IMR-90 (cell line): Measurements from ENCODE around the gene VWA8. TPM values are rescaled to one million over a fixed set of nuclear protein-coding genes. Genes with fewer than 3 reads are reported as not detected.

Experiments used
- ATAC-seq: fragments of 200-7000 bp; cut with Tn5 transposase; 2 replicates; pipeline ENCODE4 v1.9.1; 2020; ENCODE audit warnings: low read depth, mild to moderate bottlenecking, moderate library complexity
- BruUV-seq: library from RNA; stranded (reverse); fragments of 400-500 nt; replicated peaks from 2 replicates; lab custom pipeline; 2021; lab: Mats Ljungman, UMichigan
- CTCF ChIA-PET: fragments of 300-600 bp; formaldehyde crosslinking; extraction: SDS; loops from one replicate; lab custom pipeline; 2021; ENCODE audit warnings: antibody characterized with exemption; lab: Yijun Ruan, JAX
- POLR2A ChIA-PET: fragments of 300-600 bp; sonication (Branson Sonifier 250); formaldehyde crosslinking; loops from one replicate; lab custom pipeline; 2022; ENCODE audit warnings: antibody characterized with exemption; ENCODE audit not compliant: unreplicated experiment; lab: Charles Lee
- DNase-seq: peaks from one replicate; pipeline ENCODE4 v3.0.0; 2013
- H2AFZ ChIP-seq: replicated peaks from 2 replicates; pipeline ENCODE3; 2013; ENCODE audit warnings: low read length, mild to moderate bottlenecking; ENCODE audit not compliant: poor library complexity
- H2AK5ac ChIP-seq: 2 replicates; pipeline ENCODE4 v1.6.1; 2013; ENCODE audit warnings: low read depth, low read length, inconsistent platforms
- H2AK9ac ChIP-seq: replicated peaks from 2 replicates; pipeline ENCODE3; 2013; ENCODE audit warnings: mild to moderate bottlenecking, low read depth, low read length, moderate library complexity; ENCODE audit not compliant: poor library complexity
- H2BK120ac ChIP-seq: 2 replicates; pipeline ENCODE4 v1.6.1; 2013; ENCODE audit warnings: low read depth, low read length, inconsistent platforms
- H2BK15ac ChIP-seq: 3 replicates; pipeline ENCODE4 v1.6.1; 2013; ENCODE audit warnings: low read depth, low read length, inconsistent platforms
- H2BK20ac ChIP-seq: 2 replicates; pipeline ENCODE4 v1.6.1; 2013; ENCODE audit warnings: low read depth, mild to moderate bottlenecking, inconsistent platforms, low read length, moderate library complexity
- H2BK5ac ChIP-seq: 2 replicates; pipeline ENCODE4 v1.6.1; 2013; ENCODE audit warnings: mild to moderate bottlenecking, low read depth, low read length, inconsistent platforms; ENCODE audit not compliant: poor library complexity, severe bottlenecking
- H3K14ac ChIP-seq: replicated peaks from 2 replicates; pipeline ENCODE4 v1.6.1; 2013; ENCODE audit warnings: low read depth, low read length, inconsistent platforms
- H3K18ac ChIP-seq: 2 replicates; pipeline ENCODE4 v1.6.1; 2013; ENCODE audit warnings: low read depth, low read length, control low read depth
- H3K23ac ChIP-seq: 2 replicates; pipeline ENCODE4 v1.6.1; 2013; ENCODE audit warnings: low read depth, low read length, inconsistent platforms
- H3K27ac ChIP-seq: 2 replicates; pipeline ENCODE4 v1.5.1; 2013; ENCODE audit warnings: mild to moderate bottlenecking, control low read depth, low read length; ENCODE audit not compliant: insufficient read depth
- H3K27me3 ChIP-seq: 2 replicates; pipeline ENCODE4 v1.6.1; 2013; ENCODE audit warnings: low read length; ENCODE audit not compliant: control insufficient read depth, insufficient read depth
- H3K36me3 ChIP-seq: 2 replicates; pipeline ENCODE4 v1.6.1; 2013; ENCODE audit warnings: low read length, mixed read lengths; ENCODE audit not compliant: control insufficient read depth, insufficient read depth
- H3K4ac ChIP-seq: 2 replicates; pipeline ENCODE4 v1.6.1; 2013; ENCODE audit warnings: low read depth, low read length, inconsistent platforms
- H3K4me1 ChIP-seq: 2 replicates; pipeline ENCODE4 v1.6.1; 2013; ENCODE audit warnings: low read length, mixed read lengths; ENCODE audit not compliant: control insufficient read depth, insufficient read depth
- H3K4me2 ChIP-seq: 2 replicates; pipeline ENCODE4 v1.6.1; 2013; ENCODE audit warnings: low read depth, mild to moderate bottlenecking, control low read depth, low read length, moderate library complexity
- H3K4me3 ChIP-seq: 2 replicates; pipeline ENCODE4 v1.5.1; 2013; ENCODE audit warnings: low read depth, mild to moderate bottlenecking, control low read depth, low read length, moderate library complexity; ENCODE audit not compliant: insufficient read depth
- H3K56ac ChIP-seq: 2 replicates; pipeline ENCODE4 v1.6.1; 2013; ENCODE audit warnings: low read length, inconsistent platforms; ENCODE audit not compliant: insufficient read depth; ENCODE audit errors: extremely low read depth
- H3K79me1 ChIP-seq, 2 experiments: 2 replicates each; pipeline ENCODE4 v1.6.1; 2013; ENCODE audit warnings: low read length in 2 of 2, inconsistent platforms in 1 of 2, low read depth in 1 of 2
- H3K9ac ChIP-seq: 2 replicates; pipeline ENCODE4 v1.6.1; 2013; ENCODE audit warnings: low read depth, low read length, control low read depth
- H3K9me1 ChIP-seq: 2 replicates; pipeline ENCODE4 v1.6.1; 2013; ENCODE audit warnings: low read length, inconsistent platforms; ENCODE audit not compliant: insufficient read depth
- H3K9me3 ChIP-seq: 2 replicates; pipeline ENCODE4 v1.6.1; 2013; ENCODE audit warnings: low read length; ENCODE audit not compliant: control insufficient read depth, insufficient read depth
- H4K20me1 ChIP-seq: 2 replicates; pipeline ENCODE4 v1.6.1; 2013; ENCODE audit warnings: low read length, inconsistent platforms; ENCODE audit not compliant: insufficient read depth
- H4K5ac ChIP-seq: 2 replicates; pipeline ENCODE4 v1.6.1; 2013; ENCODE audit warnings: mild to moderate bottlenecking, low read depth, low read length, control low read depth
- H4K8ac ChIP-seq, 2 experiments: 2 replicates each; pipeline ENCODE4 v1.6.1; 2013; ENCODE audit warnings: low read depth in 2 of 2, low read length in 2 of 2, control low read depth in 1 of 2, inconsistent platforms in 1 of 2
- H4K91ac ChIP-seq: 2 replicates; pipeline ENCODE4 v1.6.1; 2013; ENCODE audit warnings: low read depth, low read length, inconsistent platforms; ENCODE audit not compliant: insufficient read depth
- BHLHE40 ChIP-seq: fragments of 150-350 bp; IDR thresholded peaks from 2 replicates; pipeline ENCODE4 v1.6.1; 2016; ENCODE audit warnings: mild to moderate bottlenecking, low read depth, low read length
- CEBPB ChIP-seq: IDR thresholded peaks from 2 replicates; pipeline ENCODE4 v1.6.1; 2012; ENCODE audit warnings: low read depth, low read length, improper control_type of control experiment
- CHD1 ChIP-seq: IDR thresholded peaks from 2 replicates; pipeline ENCODE4 v1.6.1; 2012; ENCODE audit warnings: low read depth, low read length, improper control_type of control experiment
- ELK1 ChIP-seq: fragments of 150-350 bp; IDR thresholded peaks from 2 replicates; pipeline ENCODE4 v1.6.1; 2016; ENCODE audit warnings: low read depth, mild to moderate bottlenecking, low read length, moderate library complexity, borderline replicate concordance
- FOS ChIP-seq: fragments of 150-350 bp; IDR thresholded peaks from 2 replicates; pipeline ENCODE4 v1.6.1; 2016; ENCODE audit warnings: low read depth, low read length
- MAZ ChIP-seq: IDR thresholded peaks from 2 replicates; pipeline ENCODE4 v1.6.1; 2012; ENCODE audit warnings: low read depth, mild to moderate bottlenecking, low read length, improper control_type of control experiment, moderate library complexity, borderline replicate concordance
- MXI1 ChIP-seq: IDR thresholded peaks from 2 replicates; pipeline ENCODE4 v1.6.1; 2012; ENCODE audit warnings: low read depth, mild to moderate bottlenecking, low read length, moderate library complexity, borderline replicate concordance
- NFE2L2 ChIP-seq: fragments of 150-350 bp; IDR thresholded peaks from 2 replicates; pipeline ENCODE4 v1.6.1; 2016; ENCODE audit warnings: low read depth, mild to moderate bottlenecking, low read length
- POLR2A ChIP-seq: IDR thresholded peaks from 2 replicates; pipeline ENCODE4 v1.6.1; 2012; ENCODE audit warnings: mild to moderate bottlenecking, low read depth, low read length
- RCOR1 ChIP-seq: IDR thresholded peaks from 2 replicates; pipeline ENCODE4 v1.6.1; 2012; ENCODE audit warnings: mild to moderate bottlenecking, low read length, improper control_type of control experiment; ENCODE audit not compliant: insufficient replicate concordance
- RFX5 ChIP-seq: IDR thresholded peaks from 2 replicates; pipeline ENCODE4 v1.8.0; 2012; ENCODE audit warnings: low read depth, mild to moderate bottlenecking, low read length, moderate library complexity
- SMC3 ChIP-seq: fragments of 150-350 bp; IDR thresholded peaks from 2 replicates; pipeline ENCODE4 v1.6.1; 2016; ENCODE audit warnings: low read depth, mild to moderate bottlenecking, antibody characterized with exemption, low read length, moderate library complexity
- USF2 ChIP-seq: fragments of 150-350 bp; IDR thresholded peaks from 2 replicates; pipeline ENCODE4 v1.6.1; 2017; ENCODE audit warnings: mild to moderate bottlenecking, antibody characterized with exemption, low read length, low read depth
- WGBS, 2 experiments: methylation state at CpG; one replicate each; pipeline versions ENCODE4 v1.1.5 to v1.1.7; 2013; ENCODE audit warnings: missing lambda C conversion rate in 2 of 2; ENCODE audit not compliant: insufficient read length in 1 of 2; ENCODE audit errors: extremely low coverage in 2 of 2; 5-methylcytosine and 5-hydroxymethylcytosine counted together
- dilution Hi-C: fragments of 300-500 bp; cut with HindIII; formaldehyde crosslinking; loops from one replicate; pipeline ENCODE4 v1.14.3; 2018; ENCODE audit warnings: low sequenced_read_pairs; ENCODE audit not compliant: unreplicated experiment
- in situ Hi-C: fragments of 300-500 bp; cut with MboI; formaldehyde crosslinking; loops from 3 replicates; pipeline ENCODE4 v1.14.3; 2019; ENCODE audit warnings: low sequenced_read_pairs, inconsistent platforms, mixed read lengths
- intact Hi-C: fragments of 100-400 bp; cut with micrococcal nuclease; formaldehyde crosslinking; loops from 2 replicates; pipeline ENCODE4 v1.10.0; 2022
- polyA plus RNA-seq, 3 experiments: library from polyadenylated mRNA; depleted of rRNA; stranded (reverse); fragments of >200 nt; gene quantifications; 2 replicates each; pipeline ENCODE4 v1.2.3, GENCODE V29; 2012; ENCODE audit warnings: low replicate concordance in 1 of 3
- total RNA-seq: library from RNA; depleted of rRNA; stranded (reverse); fragments of >200 nt; gene quantifications from 2 replicates; pipeline ENCODE4 v1.2.3, GENCODE V29; 2012

VWA8 gene
- total and polyA plus RNA-seq, 2 of the 4 experiments (the other 2 are of a cell fraction): 5.9 to 18.3 TPM

GRCh38 chr13:41707194-41707821 lies 253.6 kb downstream of the VWA8 start:
- H3K27ac ChIP-seq: no peak overlapping the region
- no peak overlapping the region for H4K5ac ChIP-seq
- no peak overlapping the region for H2AK5ac ChIP-seq
- no peaks in the 10 kb centered on the region for H3K79me1 ChIP-seq
- H3K18ac ChIP-seq: no peak overlapping the region
- no peak overlapping the region for H3K4ac ChIP-seq
- H3K56ac ChIP-seq: no peak overlapping the region
- H3K4me3 ChIP-seq: no peak overlapping the region
- H3K14ac ChIP-seq: no peak overlapping the region
- DNase-seq (no peak), ATAC-seq (no peak)
- ChIA-PET POLR2A (no interaction called here), CTCF (no interaction called here)
- H3K9ac ChIP-seq: no peak overlapping the region
- intact Hi-C loops (loop anchor here (5.0 kb wide), 1 partner anchor 45 kb away; no protein-coding TSS in a partner anchor), in situ Hi-C loops (no loop called here), dilution Hi-C loops (no loop called here)
- H3K27me3 ChIP-seq: no peaks in the 10 kb centered on the region
- H3K23ac ChIP-seq: no peak overlapping the region
- H2BK20ac ChIP-seq: no peak overlapping the region
- no peak overlapping the region for H3K4me2 ChIP-seq
- H2BK120ac ChIP-seq: no peak overlapping the region
- no peaks in the 10 kb centered on the region for H3K9me1 ChIP-seq
- no peaks in the 10 kb centered on the region for H3K9me3 ChIP-seq
- H2AFZ ChIP-seq: no peak overlapping the region
- H3K36me3 ChIP-seq: no peaks in the 10 kb centered on the region
- H4K91ac ChIP-seq: no peak overlapping the region
- no peak overlapping the region for H2BK15ac ChIP-seq
- no peak overlapping the region for H4K8ac ChIP-seq
- no peak overlapping the region for H2AK9ac ChIP-seq
- no peak for TF ChIP-seq CEBPB
- TF ChIP-seq RFX5: no peak
- TF ChIP-seq BHLHE40: no peak
- TF ChIP-seq SMC3: no peak
- TF ChIP-seq POLR2A: no peak
- no peak for TF ChIP-seq CHD1
- no peak for TF ChIP-seq ELK1
- TF ChIP-seq FOS: no peak
- TF ChIP-seq MAZ: no peak
- TF ChIP-seq USF2: no peak
- TF ChIP-seq MXI1: no peak
- no peak for TF ChIP-seq NFE2L2
- TF ChIP-seq RCOR1: no peak
- H2BK5ac ChIP-seq: no peak overlapping the region
- BruUV-seq: no TSS peak
- H4K20me1 ChIP-seq: no peaks in the 10 kb centered on the region
- H3K4me1 ChIP-seq: peaks cover under 1% of the 10 kb centered on the region; the same call in 1 of the 2 replicates
- no CpG with 5 or more reads among the region's 1 CpG for WGBS, 2 experiments
